ENCODE results near the gene XBP1. TPM values are rescaled to one million over a fixed set of nuclear protein-coding genes. Genes with fewer than 3 reads are reported as not detected.

The XBP1 gene
- total and polyA plus RNA-seq, 2 of the 13 experiments (the other 11 are each of a cell fraction or from before 2014, with no cell fraction given), result 416 to 427 TPM

DNA sequence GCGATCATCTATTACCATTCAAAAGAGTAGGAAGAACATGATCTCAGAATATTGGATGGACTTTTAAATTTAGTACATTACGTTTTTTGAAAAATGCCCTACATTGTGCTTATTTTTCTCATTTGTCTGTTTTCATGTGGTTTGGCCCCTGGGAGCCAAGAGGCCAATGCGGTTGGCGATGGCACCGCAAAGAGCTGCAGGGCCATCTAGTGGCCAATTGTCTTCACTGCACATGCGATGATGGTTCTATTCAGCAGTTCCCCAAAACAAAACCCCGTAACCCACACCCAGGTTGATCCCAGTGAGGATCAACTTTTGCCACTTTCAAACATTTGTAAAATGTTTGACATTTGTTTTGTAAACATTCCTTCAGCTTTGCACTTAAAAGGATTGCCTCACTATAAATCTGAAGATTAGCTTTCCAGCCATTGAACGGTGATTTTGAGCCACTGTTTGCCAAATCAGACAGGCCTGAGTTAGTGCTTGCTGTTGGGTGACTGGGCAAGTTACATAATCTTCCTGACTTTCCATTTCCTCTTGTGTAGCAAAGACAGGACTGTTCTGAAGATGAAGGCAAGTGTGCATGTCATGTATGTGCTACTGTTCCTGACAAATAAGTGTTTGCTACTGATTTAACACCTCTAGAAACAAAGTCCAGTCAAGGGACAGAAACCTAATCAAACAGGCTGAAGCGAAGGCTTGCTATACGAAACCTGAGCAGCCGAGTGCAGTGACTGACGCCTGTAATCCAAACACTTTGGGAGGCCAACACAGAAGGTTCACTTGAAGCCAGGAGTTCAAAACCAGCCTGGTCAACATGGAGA is 29.2 kb upstream of the XBP1 start (continued):
- no peak for TF ChIP-seq JARID2 (CRISPR knock-in tag; IDR thresholded peaks at IDR 0.05; ENCODE audit: insufficient replicate concordance)
- no peak for TF ChIP-seq E2F1 (CRISPR knock-in tag; IDR thresholded peaks at IDR 0.05)
- TF ChIP-seq TSC22D2 (CRISPR knock-in tag; IDR thresholded peaks at IDR 0.05; ENCODE audit: borderline replicate concordance), result 0 out of 2 replicates have a peak, but pooled peaks have one; percentile 41
- no peak for TF ChIP-seq ZNF7 (CRISPR knock-in tag; IDR thresholded peaks at IDR 0.05)
- no peak for TF ChIP-seq DNMT1 (CRISPR knock-in tag; IDR thresholded peaks at IDR 0.05)
- no peak for TF ChIP-seq MLLT10 (CRISPR knock-in tag; IDR thresholded peaks at IDR 0.05)
- TF ChIP-seq, protein P1, sequence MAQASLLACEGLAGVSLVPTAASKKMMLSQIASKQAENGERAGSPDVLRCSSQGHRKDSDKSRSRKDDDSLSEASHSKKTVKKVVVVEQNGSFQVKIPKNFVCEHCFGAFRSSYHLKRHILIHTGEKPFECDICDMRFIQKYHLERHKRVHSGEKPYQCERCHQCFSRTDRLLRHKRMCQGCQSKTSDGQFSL (CRISPR knock-in tag; IDR thresholded peaks at IDR 0.05), result no peak
- peak; percentile 61; the same call in 1 of the 2 replicates for TF ChIP-seq ZNF414 (CRISPR knock-in tag; IDR thresholded peaks at IDR 0.05)
- TF ChIP-seq ZNF720 (CRISPR knock-in tag; IDR thresholded peaks at IDR 0.05), result no peak
- TF ChIP-seq ZSCAN21 (CRISPR knock-in tag; IDR thresholded peaks at IDR 0.05; ENCODE audit: borderline replicate concordance), result no peak
- TF ChIP-seq CHD4 (IDR thresholded peaks at IDR 0.05; ENCODE audit: borderline replicate concordance, low read length), result no peak; the same call in 1 of the 2 replicates
- TF ChIP-seq, protein P2, sequence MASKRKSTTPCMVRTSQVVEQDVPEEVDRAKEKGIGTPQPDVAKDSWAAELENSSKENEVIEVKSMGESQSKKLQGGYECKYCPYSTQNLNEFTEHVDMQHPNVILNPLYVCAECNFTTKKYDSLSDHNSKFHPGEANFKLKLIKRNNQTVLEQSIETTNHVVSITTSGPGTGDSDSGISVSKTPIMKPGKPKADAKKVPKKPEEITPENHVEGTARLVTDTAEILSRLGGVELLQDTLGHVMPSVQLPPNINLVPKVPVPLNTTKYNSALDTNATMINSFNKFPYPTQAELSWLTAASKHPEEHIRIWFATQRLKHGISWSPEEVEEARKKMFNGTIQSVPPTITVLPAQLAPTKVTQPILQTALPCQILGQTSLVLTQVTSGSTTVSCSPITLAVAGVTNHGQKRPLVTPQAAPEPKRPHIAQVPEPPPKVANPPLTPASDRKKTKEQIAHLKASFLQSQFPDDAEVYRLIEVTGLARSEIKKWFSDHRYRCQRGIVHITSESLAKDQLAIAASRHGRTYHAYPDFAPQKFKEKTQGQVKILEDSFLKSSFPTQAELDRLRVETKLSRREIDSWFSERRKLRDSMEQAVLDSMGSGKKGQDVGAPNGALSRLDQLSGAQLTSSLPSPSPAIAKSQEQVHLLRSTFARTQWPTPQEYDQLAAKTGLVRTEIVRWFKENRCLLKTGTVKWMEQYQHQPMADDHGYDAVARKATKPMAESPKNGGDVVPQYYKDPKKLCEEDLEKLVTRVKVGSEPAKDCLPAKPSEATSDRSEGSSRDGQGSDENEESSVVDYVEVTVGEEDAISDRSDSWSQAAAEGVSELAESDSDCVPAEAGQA (IDR thresholded peaks at IDR 0.05; ENCODE audit: low read depth), result no peak
- TF ChIP-seq, protein P2 (CRISPR knock-in tag; IDR thresholded peaks at IDR 0.05; ENCODE audit: borderline replicate concordance), result no peak
- TF ChIP-seq, protein P3, sequence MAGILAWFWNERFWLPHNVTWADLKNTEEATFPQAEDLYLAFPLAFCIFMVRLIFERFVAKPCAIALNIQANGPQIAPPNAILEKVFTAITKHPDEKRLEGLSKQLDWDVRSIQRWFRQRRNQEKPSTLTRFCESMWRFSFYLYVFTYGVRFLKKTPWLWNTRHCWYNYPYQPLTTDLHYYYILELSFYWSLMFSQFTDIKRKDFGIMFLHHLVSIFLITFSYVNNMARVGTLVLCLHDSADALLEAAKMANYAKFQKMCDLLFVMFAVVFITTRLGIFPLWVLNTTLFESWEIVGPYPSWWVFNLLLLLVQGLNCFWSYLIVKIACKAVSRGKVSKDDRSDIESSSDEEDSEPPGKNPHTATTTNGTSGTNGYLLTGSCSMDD (CRISPR knock-in tag; IDR thresholded peaks at IDR 0.05), result no peak
- no peak for TF ChIP-seq RAD51 (IDR thresholded peaks at IDR 0.05; ENCODE audit: borderline replicate concordance)
- TF ChIP-seq TARDBP (CRISPR knock-in tag; IDR thresholded peaks at IDR 0.05), result no peak; the same call in none of the 2 replicates
- no peak for TF ChIP-seq ZBTB7A (CRISPR knock-in tag; IDR thresholded peaks at IDR 0.05)
- TF ChIP-seq ZNF335 (CRISPR knock-in tag; IDR thresholded peaks at IDR 0.05), result 0 out of 2 replicates have a peak, but pooled peaks have one; percentile 39
- no peak for TF ChIP-seq XBP1 (CRISPR knock-in tag; IDR thresholded peaks at IDR 0.05)
- TF ChIP-seq SMARCC2 (IDR thresholded peaks at IDR 0.05), result no peak
- TF ChIP-seq NR2C2 (CRISPR knock-in tag; IDR thresholded peaks at IDR 0.05; ENCODE audit: borderline replicate concordance), result peak; percentile 43; the same call in 1 of the 2 replicates

Measured in HepG2 (cell line).